K562 (cell line): ENCODE measurements around the gene FGFR4. TPM values are rescaled to one million over a fixed set of nuclear protein-coding genes. Genes with fewer than 3 reads are reported as not detected.
A peak's percentile ranks its signal among the peaks of the same experiment; 100 is the strongest.

Source experiments
- BCOR ChIP-seq: fragments of 450-650 bp; IDR thresholded peaks from 2 replicates; pipeline ENCODE4 v1.6.1; 2016
- RBBP5 ChIP-seq: fragments of 200-600 bp; sonication (generic); IDR thresholded peaks from 2 replicates; pipeline ENCODE4 v1.6.1; 2012; ENCODE audit warnings: borderline replicate concordance, mild to moderate bottlenecking, low read length, control low read depth, inconsistent platforms; ENCODE audit not compliant: insufficient read depth, poor library complexity, severe bottlenecking
- SLC30A9 ChIP-seq: fragments of 250-450 bp; sonication (Bioruptor Pico); IDR thresholded peaks from 2 replicates; pipeline ENCODE4 v1.8.0; 2022; ENCODE audit warnings: mild to moderate bottlenecking, moderate library complexity
- SMARCB1 ChIP-seq: IDR thresholded peaks from 2 replicates; pipeline ENCODE4 v1.6.1; 2011; ENCODE audit warnings: improper control_type of control experiment, low read depth; ENCODE audit not compliant: insufficient read length
- SRSF7 ChIP-seq: fragments of 200-400 bp; formaldehyde crosslinking; optimal IDR thresholded peaks from 2 replicates; pipeline ENCODE3; 2017; ENCODE audit warnings: mild to moderate bottlenecking, low read depth, low read length
- TEAD1 ChIP-seq, 2 experiments: fragments of 450-650 bp in 1 of 2; sonication (generic) in 1 of 2; formaldehyde crosslinking; IDR thresholded peaks; 2 replicates each; pipeline versions ENCODE4 v1.4.0 to v1.8.0; 2020 to 2022; ENCODE audit warnings: mild to moderate bottlenecking in 2 of 2, missing genetic modification reagents in 1 of 2
- ZNF133 ChIP-seq: fragments of 250-450 bp; sonication (Bioruptor Pico); IDR thresholded peaks from 2 replicates; pipeline ENCODE4 v1.4.0; 2020; ENCODE audit warnings: mild to moderate bottlenecking
- ZNF589 ChIP-seq: fragments of 200-800 bp; sonication (Bioruptor generic); IDR thresholded peaks from 2 replicates; pipeline ENCODE4 v1.6.1; 2016; ENCODE audit warnings: low read depth, missing genetic modification characterization, missing compliant biosample characterization
- ZNF707 ChIP-seq: fragments of 250-450 bp; sonication (Bioruptor Pico); conservative IDR thresholded peaks from 2 replicates; pipeline ENCODE4 v1.8.0; 2022; ENCODE audit warnings: inconsistent platforms, mild to moderate bottlenecking, moderate library complexity
- ZNF830 ChIP-seq: fragments of 250-450 bp; sonication (Bioruptor Pico); IDR thresholded peaks from 2 replicates; pipeline ENCODE4 v1.5.0; 2021; ENCODE audit warnings: mild to moderate bottlenecking
- polyA plus RNA-seq, 8 experiments: library from polyadenylated mRNA; depleted of rRNA in 4 of 8; stranded (reverse) in 5 of 8; unstranded in 3 of 8; fragments of >200 nt; fragmentation: Nextera tagmentation in 2 of 8; fragmentation: Illumina TruSeq in 1 of 8; extraction: Ambion mirVana in 2 of 8; extraction: Trizol in 1 of 8; gene quantifications; 2 replicates each; pipeline versions ENCODE4 v1.2.1 to v1.2.3, GENCODE V29; 2011 to 2014; ENCODE audit warnings: inconsistent platforms in 1 of 8, missing spikeins in 1 of 8
- total RNA-seq, 7 experiments: library from RNA; depleted of rRNA in 6 of 7; stranded (reverse); fragments of >200 nt in 6 of 7; fragmentation: Illumina TruSeq in 2 of 7; extraction: Trizol in 2 of 7; gene quantifications; 2 replicates each; pipeline versions ENCODE4 v1.2.1 to v1.2.3, GENCODE V29; 2011 to 2021; ENCODE audit warnings: low replicate concordance in 1 of 7
- TF ChIP-seq, protein P1 (sequence below): fragments of 200-800 bp; sonication (Bioruptor generic); IDR thresholded peaks from 2 replicates; pipeline ENCODE4 v1.6.1; 2016; ENCODE audit warnings: missing genetic modification characterization, missing compliant biosample characterization
- TF ChIP-seq, protein P2 (sequence below): IDR thresholded peaks from 3 replicates; pipeline ENCODE4 v1.6.1; 2011; ENCODE audit warnings: borderline replicate concordance, mild to moderate bottlenecking; ENCODE audit not compliant: insufficient read length, insufficient read depth

FGFR4 gene
- total and polyA plus RNA-seq, 9 of the 15 experiments (the other 6 are each of a cell fraction or from before 2014, with no cell fraction given) = 0.76 to 35.4 (median 7.5) TPM

DNA sequence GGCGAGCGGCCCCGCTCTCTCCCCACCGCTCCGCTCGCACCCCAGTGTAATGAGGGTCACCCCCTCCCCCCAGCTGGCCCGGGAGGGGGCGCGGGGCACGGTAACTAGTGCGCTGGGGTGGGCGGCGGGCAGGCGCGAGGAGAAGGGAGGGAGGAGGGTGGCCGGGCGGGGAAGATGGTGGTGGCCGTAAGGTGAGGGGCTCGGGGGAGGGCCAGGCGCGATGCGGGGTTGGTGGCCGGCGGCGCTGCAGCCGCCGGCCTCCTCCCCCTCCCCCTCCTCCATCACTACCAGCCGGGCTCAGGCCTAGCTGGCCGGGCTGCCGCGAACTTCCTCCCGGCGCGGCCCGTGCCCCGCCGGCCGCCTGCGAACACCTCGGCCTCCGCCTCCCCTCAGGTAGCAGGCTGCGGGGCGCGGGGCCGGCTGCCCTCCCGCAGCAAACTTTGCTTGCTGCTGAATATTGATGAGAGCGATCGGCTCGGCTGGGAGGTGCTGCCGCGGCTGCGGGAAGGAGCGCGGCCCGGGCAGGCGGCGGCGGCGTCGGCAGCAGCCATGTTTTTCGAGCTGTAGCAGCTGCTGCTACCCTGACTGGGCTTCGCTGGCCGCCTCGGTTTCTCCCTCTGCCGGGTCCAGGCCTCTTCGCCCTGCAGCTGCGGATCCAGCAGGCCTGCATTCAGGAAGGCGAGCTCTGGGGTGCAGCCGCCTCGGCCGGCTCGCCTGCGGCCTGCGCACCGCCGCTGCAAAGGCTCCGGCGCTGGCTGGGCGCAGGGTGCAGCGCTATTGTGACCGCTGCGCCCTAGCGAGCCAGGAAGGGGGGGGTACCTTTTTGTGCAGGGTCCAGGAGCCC is 47.4 kb downstream of the FGFR4 start (continued):
- TF ChIP-seq, protein P1, sequence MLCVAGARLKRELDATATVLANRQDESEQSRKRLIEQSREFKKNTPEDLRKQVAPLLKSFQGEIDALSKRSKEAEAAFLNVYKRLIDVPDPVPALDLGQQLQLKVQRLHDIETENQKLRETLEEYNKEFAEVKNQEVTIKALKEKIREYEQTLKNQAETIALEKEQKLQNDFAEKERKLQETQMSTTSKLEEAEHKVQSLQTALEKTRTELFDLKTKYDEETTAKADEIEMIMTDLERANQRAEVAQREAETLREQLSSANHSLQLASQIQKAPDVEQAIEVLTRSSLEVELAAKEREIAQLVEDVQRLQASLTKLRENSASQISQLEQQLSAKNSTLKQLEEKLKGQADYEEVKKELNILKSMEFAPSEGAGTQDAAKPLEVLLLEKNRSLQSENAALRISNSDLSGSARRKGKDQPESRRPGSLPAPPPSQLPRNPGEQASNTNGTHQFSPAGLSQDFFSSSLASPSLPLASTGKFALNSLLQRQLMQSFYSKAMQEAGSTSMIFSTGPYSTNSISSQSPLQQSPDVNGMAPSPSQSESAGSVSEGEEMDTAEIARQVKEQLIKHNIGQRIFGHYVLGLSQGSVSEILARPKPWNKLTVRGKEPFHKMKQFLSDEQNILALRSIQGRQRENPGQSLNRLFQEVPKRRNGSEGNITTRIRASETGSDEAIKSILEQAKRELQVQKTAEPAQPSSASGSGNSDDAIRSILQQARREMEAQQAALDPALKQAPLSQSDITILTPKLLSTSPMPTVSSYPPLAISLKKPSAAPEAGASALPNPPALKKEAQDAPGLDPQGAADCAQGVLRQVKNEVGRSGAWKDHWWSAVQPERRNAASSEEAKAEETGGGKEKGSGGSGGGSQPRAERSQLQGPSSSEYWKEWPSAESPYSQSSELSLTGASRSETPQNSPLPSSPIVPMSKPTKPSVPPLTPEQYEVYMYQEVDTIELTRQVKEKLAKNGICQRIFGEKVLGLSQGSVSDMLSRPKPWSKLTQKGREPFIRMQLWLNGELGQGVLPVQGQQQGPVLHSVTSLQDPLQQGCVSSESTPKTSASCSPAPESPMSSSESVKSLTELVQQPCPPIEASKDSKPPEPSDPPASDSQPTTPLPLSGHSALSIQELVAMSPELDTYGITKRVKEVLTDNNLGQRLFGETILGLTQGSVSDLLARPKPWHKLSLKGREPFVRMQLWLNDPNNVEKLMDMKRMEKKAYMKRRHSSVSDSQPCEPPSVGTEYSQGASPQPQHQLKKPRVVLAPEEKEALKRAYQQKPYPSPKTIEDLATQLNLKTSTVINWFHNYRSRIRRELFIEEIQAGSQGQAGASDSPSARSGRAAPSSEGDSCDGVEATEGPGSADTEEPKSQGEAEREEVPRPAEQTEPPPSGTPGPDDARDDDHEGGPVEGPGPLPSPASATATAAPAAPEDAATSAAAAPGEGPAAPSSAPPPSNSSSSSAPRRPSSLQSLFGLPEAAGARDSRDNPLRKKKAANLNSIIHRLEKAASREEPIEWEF (CRISPR knock-in tag) = 0 out of 2 replicates have a peak, but pooled peaks have one; percentile 3
- TF ChIP-seq SRSF7 (no peak), TEAD1 (CRISPR knock-in tag; IDR thresholded peaks at IDR 0.05) (no peak), SMARCB1 (no peak), ZNF133 (CRISPR knock-in tag) (no peak), ZNF830 (CRISPR knock-in tag) (0 out of 2 replicates have a peak, but pooled peaks have one; percentile 64), ZNF707 (CRISPR knock-in tag) (no peak), BCOR (no peak), SLC30A9 (CRISPR knock-in tag) (no peak), ZNF589 (peak; percentile 41; the same call in 1 of the 2 replicates), RBBP5 (peak; percentile 94)
- TF ChIP-seq, protein P2, sequence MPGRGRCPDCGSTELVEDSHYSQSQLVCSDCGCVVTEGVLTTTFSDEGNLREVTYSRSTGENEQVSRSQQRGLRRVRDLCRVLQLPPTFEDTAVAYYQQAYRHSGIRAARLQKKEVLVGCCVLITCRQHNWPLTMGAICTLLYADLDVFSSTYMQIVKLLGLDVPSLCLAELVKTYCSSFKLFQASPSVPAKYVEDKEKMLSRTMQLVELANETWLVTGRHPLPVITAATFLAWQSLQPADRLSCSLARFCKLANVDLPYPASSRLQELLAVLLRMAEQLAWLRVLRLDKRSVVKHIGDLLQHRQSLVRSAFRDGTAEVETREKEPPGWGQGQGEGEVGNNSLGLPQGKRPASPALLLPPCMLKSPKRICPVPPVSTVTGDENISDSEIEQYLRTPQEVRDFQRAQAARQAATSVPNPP = no peak
